ENCODE results near the gene CAMK1D. TPM values are rescaled to one million over a fixed set of nuclear protein-coding genes. Genes with fewer than 3 reads are reported as not detected.

The CAMK1D gene
- total and polyA plus RNA-seq, 2 donors (not counting 3 experiments of a cell fraction or from before 2014, with no cell fraction given), result 0.37 to 4.2 TPM

DNA sequence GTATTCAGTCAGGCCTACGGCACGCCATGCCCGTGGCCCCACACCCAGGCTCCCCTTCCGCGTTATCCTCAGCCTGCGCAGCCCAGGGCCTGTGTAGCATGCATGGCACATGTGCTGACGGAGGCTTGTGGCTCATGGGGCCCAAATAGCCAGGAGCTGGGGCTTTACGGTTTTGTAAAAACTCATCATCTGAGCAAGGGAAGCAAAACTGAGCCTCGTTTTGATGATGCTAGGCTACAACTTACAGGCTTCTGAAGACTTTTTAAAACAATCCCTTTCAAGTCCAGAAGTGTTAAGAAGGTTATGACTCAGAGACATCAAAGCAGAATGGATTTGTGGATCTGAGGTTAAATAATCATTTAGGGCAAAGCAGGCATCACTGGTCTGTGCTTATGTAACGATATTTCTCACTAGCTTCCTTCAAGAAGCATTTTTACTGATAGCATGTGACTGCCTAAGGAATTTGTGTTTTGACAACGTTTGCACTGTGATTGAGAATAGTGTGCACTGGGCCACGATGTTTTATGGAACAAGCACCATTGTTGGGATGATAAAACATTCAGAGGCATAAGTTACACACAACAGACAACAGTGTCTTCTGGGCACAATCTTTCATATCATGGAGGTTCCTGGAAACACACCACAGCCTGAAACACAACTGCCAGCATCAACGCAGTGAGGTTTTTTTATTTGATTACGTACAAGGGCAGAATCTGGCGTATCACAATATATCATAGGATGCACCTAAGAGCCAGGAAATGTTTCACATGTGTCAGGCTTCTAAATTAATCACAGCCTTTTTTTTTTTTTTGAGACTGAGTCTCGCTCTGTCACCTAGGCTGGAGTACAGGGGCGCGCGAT, 377.9 kb downstream of the CAMK1D start:
- CTCF ChIA-PET, result interaction anchor here (0.8 to 3.2 kb wide), 4 partner anchors 9 to 175 kb away, joined by 3 to 9 read pairs (median 6); no protein-coding TSS in a partner anchor
- H3K9ac ChIP-seq (replicated peaks; ENCODE audit: extremely low read depth, insufficient read depth, low read length), result no peak overlapping the region

More for the DNA sequence above, 377.9 kb downstream of the CAMK1D start:
- Histone ChIP-seq H3K4me3 (replicated peaks in 1 of 3; ENCODE audit: insufficient read depth in 1 of 3, low read depth in 1 of 3, low read length in 3 of 3) (no peak overlapping the region), H3K4me2 (ENCODE audit: insufficient read depth, low read length) (no peak overlapping the region), H3K27me3 (ENCODE audit: control insufficient read depth in 2 of 2, insufficient read depth in 2 of 2, low read length in 2 of 2) (no peaks in the 10 kb centered on the region), H3K9me3 (replicated peaks; ENCODE audit: control insufficient read depth, insufficient read depth, low read length) (no peaks in the 10 kb centered on the region), H3K4me1 (ENCODE audit: control insufficient read depth, extremely low read depth, insufficient read depth, low read length) (no peaks in the 10 kb centered on the region), H3K9me1 (replicated peaks; ENCODE audit: control insufficient read depth, extremely low read depth, insufficient read depth, low read length) (no peaks in the 10 kb centered on the region), H4K20me1 (replicated peaks; ENCODE audit: control insufficient read depth, extremely low read depth, insufficient read depth, low read length) (no peaks in the 10 kb centered on the region), H2AFZ (ENCODE audit: low read depth, low read length) (no peak overlapping the region), H3K27ac (ENCODE audit: insufficient read depth, low read depth, low read length) (no peak overlapping the region), H3K79me2 (ENCODE audit: control insufficient read depth, insufficient read depth, low read length) (no peaks in the 10 kb centered on the region), H3K36me3 (ENCODE audit: control insufficient read depth in 2 of 2, extremely low read depth in 1 of 2, insufficient read depth in 2 of 2, low read length in 2 of 2) (no peaks in the 10 kb centered on the region)
- BruUV-seq (replicated peaks), result no TSS peak
- DNase-seq (ENCODE audit: low read depth, low spot score) (no peak), FAIRE-seq (no peak)
- dilution Hi-C loops (cut with MboI; ENCODE audit: extremely low pct_ligation_motif_present, low sequenced_read_pairs), result no loop called here
- intact Hi-C loops (cut with micrococcal nuclease), result no loop called here
- POLR2A ChIA-PET, result no interaction called here
- TF ChIP-seq POLR2AphosphoS5 (IDR thresholded peaks at IDR 0.05; ENCODE audit: insufficient read depth, low read depth, low read length) (no peak), FOS (IDR thresholded peaks at IDR 0.05; ENCODE audit: borderline replicate concordance, insufficient read depth, low read length) (no peak), GATA2 (IDR thresholded peaks at IDR 0.05; ENCODE audit: insufficient read depth, insufficient read length, low read depth, low read length) (no peak), POLR2A (IDR thresholded peaks at IDR 0.05; ENCODE audit: low read depth, low read length) (no peak), MYC (IDR thresholded peaks at IDR 0.05; ENCODE audit: low read depth, low read length) (no peak), JUN (IDR thresholded peaks at IDR 0.05; ENCODE audit: borderline replicate concordance, insufficient read depth, insufficient read length, low read depth) (no peak), EZH2 (IDR thresholded peaks at IDR 0.05; ENCODE audit: borderline replicate concordance, low read depth, low read length, severe bottlenecking) (no peak)
- TF ChIP-seq, protein P1, sequence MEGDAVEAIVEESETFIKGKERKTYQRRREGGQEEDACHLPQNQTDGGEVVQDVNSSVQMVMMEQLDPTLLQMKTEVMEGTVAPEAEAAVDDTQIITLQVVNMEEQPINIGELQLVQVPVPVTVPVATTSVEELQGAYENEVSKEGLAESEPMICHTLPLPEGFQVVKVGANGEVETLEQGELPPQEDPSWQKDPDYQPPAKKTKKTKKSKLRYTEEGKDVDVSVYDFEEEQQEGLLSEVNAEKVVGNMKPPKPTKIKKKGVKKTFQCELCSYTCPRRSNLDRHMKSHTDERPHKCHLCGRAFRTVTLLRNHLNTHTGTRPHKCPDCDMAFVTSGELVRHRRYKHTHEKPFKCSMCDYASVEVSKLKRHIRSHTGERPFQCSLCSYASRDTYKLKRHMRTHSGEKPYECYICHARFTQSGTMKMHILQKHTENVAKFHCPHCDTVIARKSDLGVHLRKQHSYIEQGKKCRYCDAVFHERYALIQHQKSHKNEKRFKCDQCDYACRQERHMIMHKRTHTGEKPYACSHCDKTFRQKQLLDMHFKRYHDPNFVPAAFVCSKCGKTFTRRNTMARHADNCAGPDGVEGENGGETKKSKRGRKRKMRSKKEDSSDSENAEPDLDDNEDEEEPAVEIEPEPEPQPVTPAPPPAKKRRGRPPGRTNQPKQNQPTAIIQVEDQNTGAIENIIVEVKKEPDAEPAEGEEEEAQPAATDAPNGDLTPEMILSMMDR (IDR thresholded peaks at IDR 0.05; ENCODE audit: extremely low read depth in 1 of 2, insufficient read depth in 1 of 2, low read depth in 1 of 2, low read length in 2 of 2), result no peak
- TF ChIP-seq, protein P2, sequence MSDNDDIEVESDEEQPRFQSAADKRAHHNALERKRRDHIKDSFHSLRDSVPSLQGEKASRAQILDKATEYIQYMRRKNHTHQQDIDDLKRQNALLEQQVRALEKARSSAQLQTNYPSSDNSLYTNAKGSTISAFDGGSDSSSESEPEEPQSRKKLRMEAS (IDR thresholded peaks at IDR 0.05; ENCODE audit: insufficient read depth, insufficient read length), result no peak

Data from endothelial cell of umbilical vein (primary cell).